MCF 10A (cell line): ENCODE measurements around the gene SF3B5. TPM values are rescaled to one million over a fixed set of nuclear protein-coding genes. Genes with fewer than 3 reads are reported as not detected.

Experiments
- BruUV-seq: library from RNA; stranded (reverse); fragments of 400-500 nt; replicated peaks from 2 replicates; lab custom pipeline; 2021; lab: Mats Ljungman, UMichigan
- CTCF ChIA-PET: fragments of 300-600 bp; sonication (Branson Sonifier 250); formaldehyde crosslinking; extraction: SDS; loops from one replicate; lab custom pipeline; 2021; ENCODE audit warnings: antibody characterized with exemption, inconsistent platforms; lab: Yijun Ruan, JAX
- POLR2A ChIA-PET: fragments of 300-600, 350-650 bp; sonication (Branson Sonifier 250); formaldehyde crosslinking; extraction: SDS; loops from one replicate; lab custom pipeline; 2020; ENCODE audit warnings: antibody characterized with exemption, inconsistent platforms; lab: Yijun Ruan, JAX
- DNase-seq: peaks from one replicate; pipeline ENCODE4 v3.0.0-alpha.2; 2018; ENCODE audit not compliant: unreplicated experiment
- H3K27ac Mint-ChIP-seq: one replicate; pipeline ENCODE4 v1.8.0; 2022; ENCODE audit warnings: mild to moderate bottlenecking, low read depth, mixed read lengths; ENCODE audit not compliant: unreplicated experiment
- H3K27me3 Mint-ChIP-seq: one replicate; pipeline ENCODE4 v1.8.0; 2022; ENCODE audit warnings: mixed read lengths; ENCODE audit not compliant: insufficient read depth, unreplicated experiment
- H3K36me3 Mint-ChIP-seq: one replicate; pipeline ENCODE4 v1.8.0; 2022; ENCODE audit warnings: mild to moderate bottlenecking, moderate library complexity, mixed read lengths; ENCODE audit not compliant: insufficient read depth, unreplicated experiment
- H3K4me1 Mint-ChIP-seq: one replicate; pipeline ENCODE4 v1.8.0; 2022; ENCODE audit warnings: mixed read lengths; ENCODE audit not compliant: insufficient read depth, unreplicated experiment
- H3K4me3 Mint-ChIP-seq: one replicate; pipeline ENCODE4 v1.8.0; 2022; ENCODE audit warnings: mild to moderate bottlenecking, moderate library complexity, mixed read lengths; ENCODE audit not compliant: unreplicated experiment
- H3K9me3 Mint-ChIP-seq: one replicate; pipeline ENCODE4 v1.8.0; 2022; ENCODE audit warnings: mixed read lengths; ENCODE audit not compliant: unreplicated experiment
- CTCF ChIP-seq: fragments of 200-600 bp; IDR thresholded peaks from one replicate; pipeline ENCODE4 v1.8.0; 2022; ENCODE audit warnings: antibody characterized with exemption, mild to moderate bottlenecking; ENCODE audit not compliant: unreplicated experiment
- intact Hi-C: fragments of 100-400 bp; cut with micrococcal nuclease; formaldehyde crosslinking; loops from 2 replicates; pipeline ENCODE4 v1.14.1; 2022
- total RNA-seq: library from RNA; stranded (reverse); gene quantifications from 2 replicates; pipeline ENCODE4 v1.2.3, GENCODE V29; 2022

Gene SF3B5
- total RNA-seq, 1 experiment from 2014 or later: 211 TPM

- Mint-ChIP-seq H3K27ac (no peak overlapping the region), H3K4me3 (no peak overlapping the region), H3K4me1 (peaks cover 18% of the 10 kb centered on the region), H3K36me3 (no peaks in the 10 kb centered on the region), H3K27me3 (no peaks in the 10 kb centered on the region), H3K9me3 (peaks cover 8% of the 10 kb centered on the region)
- ChIA-PET CTCF (interaction anchor here (0.6 to 0.7 kb wide), 2 partner anchors 60 to 1336 kb away, joined by 3 to 4 read pairs; no protein-coding TSS in a partner anchor), POLR2A (interaction anchor here (0.9 kb wide), 1 partner anchor 20 kb away, joined by 3 read pairs; no protein-coding TSS in a partner anchor)
- BruUV-seq: no TSS peak
- peak; percentile 77 for DNase-seq
- TF ChIP-seq CTCF: no peak
- intact Hi-C loops: no loop called here
Measured at GRCh38 chr6:144131248-144131709, 35.9 kb upstream of the SF3B5 start.

- H3K36me3 Mint-ChIP-seq: no peaks in the 10 kb centered on the region
- no peak for TF ChIP-seq CTCF
- H3K4me1 Mint-ChIP-seq: peaks cover 18% of the 10 kb centered on the region
- ChIA-PET POLR2A (interaction anchor here (0.6 to 1.7 kb wide), 6 partner anchors 13 to 186 kb away, joined by 3 to 7 read pairs (median 4); no protein-coding TSS in a partner anchor), CTCF (no interaction called here)
- no peak overlapping the region for H3K27ac Mint-ChIP-seq
- intact Hi-C loops: no loop called here
- peaks cover 8% of the 10 kb centered on the region for H3K9me3 Mint-ChIP-seq
- H3K27me3 Mint-ChIP-seq: no peaks in the 10 kb centered on the region
- no peak overlapping the region for H3K4me3 Mint-ChIP-seq
- DNase-seq: no peak
- no TSS peak for BruUV-seq
Measured at GRCh38 chr6:144129469-144129868, 34.1 kb upstream of the SF3B5 start.

GRCh38 chr6:144127097-144127496, 31.7 kb upstream of the SF3B5 start:
- Mint-ChIP-seq H3K4me3 (no peak overlapping the region), H3K36me3 (no peaks in the 10 kb centered on the region), H3K27ac (no peak overlapping the region), H3K9me3 (no peaks in the 10 kb centered on the region), H3K4me1 (peaks cover 12% of the 10 kb centered on the region), H3K27me3 (no peaks in the 10 kb centered on the region)
- ChIA-PET CTCF (no interaction called here), POLR2A (no interaction called here)
- intact Hi-C loops: no loop called here
- TF ChIP-seq CTCF: no peak
- no TSS peak for BruUV-seq
- no peak for DNase-seq

- Mint-ChIP-seq H3K36me3 (no peaks in the 10 kb centered on the region), H3K9me3 (no peaks in the 10 kb centered on the region), H3K27ac (no peak overlapping the region), H3K4me1 (no peaks in the 10 kb centered on the region), H3K27me3 (no peaks in the 10 kb centered on the region), H3K4me3 (no peak overlapping the region)
- no TSS peak for BruUV-seq
- intact Hi-C loops: no loop called here
- no peak for TF ChIP-seq CTCF
- ChIA-PET POLR2A (interaction anchor here (0.5 to 0.9 kb wide), 2 partner anchors 23 to 142 kb away, joined by 3 to 5 read pairs; no protein-coding TSS in a partner anchor), CTCF (interaction anchor here (0.6 to 1.2 kb wide), 3 partner anchors 28 to 356 kb away, joined by 3 read pairs; partner anchors contain the start of gene SF3B5)
- DNase-seq: no peak
Measured at GRCh38 chr6:144123836-144124235, 28.5 kb upstream of the SF3B5 start.
